ENCODE measurements around the gene ARHGAP36.
A peak's percentile ranks its signal among the peaks of the same experiment; 100 is the strongest.

Gene ARHGAP36

GRCh38 chrX:131068945-131069719, 11.0 kb downstream of the ARHGAP36 start:
- TF ChIP-seq YY1 (IDR thresholded peaks at IDR 0.05; ENCODE audit: insufficient read depth, insufficient read length), result no peak
- TF ChIP-seq SUZ12 (IDR thresholded peaks at IDR 0.05; ENCODE audit: extremely low read depth, insufficient read depth, insufficient read length), result no peak
- Histone ChIP-seq H3K9ac (ENCODE audit: insufficient read length, low read depth) (no peak overlapping the region), H3K36me3 (ENCODE audit: insufficient read depth, insufficient read length, low read length) (no peaks in the 10 kb centered on the region), H3K27me3 (ENCODE audit: insufficient read depth, insufficient read length) (peaks cover 26% of the 10 kb centered on the region), H3K4me1 (ENCODE audit: insufficient read depth, insufficient read length) (no peaks in the 10 kb centered on the region), H3K9me3 (ENCODE audit: insufficient read depth, low read length) (no peaks in the 10 kb centered on the region), H3K4me3 (ENCODE audit: insufficient read length, low read depth) (no peak overlapping the region)
- DNase-seq (ENCODE audit: low read depth, low spot score), result no peak

DNA sequence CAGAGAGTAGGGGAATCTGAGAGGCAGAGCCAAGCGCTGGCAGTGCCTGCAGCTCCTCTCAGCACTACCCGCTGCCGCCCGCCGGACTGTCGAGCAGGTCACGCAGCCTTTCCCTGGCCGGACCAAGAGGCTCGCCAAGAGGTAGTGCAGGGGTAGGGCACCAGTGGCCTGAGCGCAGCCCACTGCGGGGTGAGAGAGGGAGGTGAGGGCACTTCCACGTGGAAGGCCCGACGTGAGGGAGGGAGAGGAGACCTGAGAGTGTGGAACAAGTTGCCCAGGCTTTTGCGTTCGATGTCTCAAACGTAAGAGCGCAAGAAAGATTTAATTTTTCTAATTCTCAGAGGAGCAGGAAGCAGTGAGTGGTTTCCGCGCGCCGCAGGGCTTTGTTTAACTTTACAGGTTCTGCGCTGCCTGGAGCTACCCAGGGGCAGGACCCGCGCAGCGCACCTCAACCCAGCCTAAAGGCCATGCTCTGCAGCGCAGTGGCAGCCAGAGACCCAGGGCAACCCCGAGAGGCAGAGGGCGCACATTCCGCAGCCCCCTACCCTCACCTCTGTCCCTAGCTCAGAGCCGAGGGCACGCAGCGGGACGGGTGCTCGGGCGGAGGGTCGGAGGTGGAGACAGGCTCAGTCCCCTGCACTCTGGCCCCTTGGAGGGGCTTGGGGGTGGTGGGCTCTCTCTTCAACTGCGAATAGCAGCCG, 14.9 kb downstream of the ARHGAP36 start:
- H3K9me3 ChIP-seq (ENCODE audit: insufficient read depth, low read length), result no peaks in the 10 kb centered on the region
- H3K4me1 ChIP-seq (ENCODE audit: insufficient read depth, insufficient read length), result no peaks in the 10 kb centered on the region
- peaks cover 25% of the 10 kb centered on the region for H3K27me3 ChIP-seq (ENCODE audit: insufficient read depth, insufficient read length)
- no peak for DNase-seq (ENCODE audit: low read depth, low spot score)
- TF ChIP-seq SUZ12 (IDR thresholded peaks at IDR 0.05; ENCODE audit: extremely low read depth, insufficient read depth, insufficient read length) (no peak), ZNF274 (IDR thresholded peaks at IDR 0.05; ENCODE audit: low read depth, low read length) (no peak), YY1 (IDR thresholded peaks at IDR 0.05; ENCODE audit: insufficient read depth, insufficient read length) (no peak)
- no peak overlapping the region for H3K9ac ChIP-seq (ENCODE audit: insufficient read length, low read depth)
- no peaks in the 10 kb centered on the region for H3K36me3 ChIP-seq (ENCODE audit: insufficient read depth, insufficient read length, low read length)
- H3K4me3 ChIP-seq (ENCODE audit: insufficient read length, low read depth), result no peak overlapping the region

- Histone ChIP-seq H3K27me3 (ENCODE audit: insufficient read depth, insufficient read length) (peaks cover 25% of the 10 kb centered on the region), H3K36me3 (ENCODE audit: insufficient read depth, insufficient read length, low read length) (no peaks in the 10 kb centered on the region), H3K9me3 (ENCODE audit: insufficient read depth, low read length) (no peaks in the 10 kb centered on the region), H3K4me1 (ENCODE audit: insufficient read depth, insufficient read length) (no peaks in the 10 kb centered on the region), H3K4me3 (ENCODE audit: insufficient read length, low read depth) (no peak overlapping the region), H3K9ac (ENCODE audit: insufficient read length, low read depth) (no peak overlapping the region)
- TF ChIP-seq ZNF274 (IDR thresholded peaks at IDR 0.05; ENCODE audit: low read depth, low read length) (no peak), YY1 (IDR thresholded peaks at IDR 0.05; ENCODE audit: insufficient read depth, insufficient read length) (no peak)
- DNase-seq (ENCODE audit: low read depth, low spot score), result no peak
Observed at GRCh38 chrX:131073607-131074006, 15.5 kb downstream of the ARHGAP36 start.

- DNase-seq (ENCODE audit: low read depth, low spot score), result no peak
Observed at GRCh38 chrX:131081772-131082740, 23.9 kb downstream of the ARHGAP36 start.

GRCh38 chrX:131083510-131084142, 25.5 kb downstream of the ARHGAP36 start:
- no peak overlapping the region for H3K4me3 ChIP-seq (ENCODE audit: insufficient read length, low read depth)
- H3K4me1 ChIP-seq (ENCODE audit: insufficient read depth, insufficient read length), result peaks cover 3% of the 10 kb centered on the region
- DNase-seq (ENCODE audit: low read depth, low spot score), result no peak
- H3K9me3 ChIP-seq (ENCODE audit: insufficient read depth, low read length), result no peaks in the 10 kb centered on the region
- peaks cover 94% of the 10 kb centered on the region for H3K27me3 ChIP-seq (ENCODE audit: insufficient read depth, insufficient read length)
- H3K36me3 ChIP-seq (ENCODE audit: insufficient read depth, insufficient read length, low read length), result no peaks in the 10 kb centered on the region
- no peak for TF ChIP-seq SUZ12 (IDR thresholded peaks at IDR 0.05; ENCODE audit: extremely low read depth, insufficient read depth, insufficient read length)
- TF ChIP-seq YY1 (IDR thresholded peaks at IDR 0.05; ENCODE audit: insufficient read depth, insufficient read length), result no peak
- TF ChIP-seq ZNF274 (IDR thresholded peaks at IDR 0.05; ENCODE audit: low read depth, low read length), result no peak
- H3K9ac ChIP-seq (ENCODE audit: insufficient read length, low read depth), result no peak overlapping the region

More at GRCh38 chrX:131081772-131082740, 23.9 kb downstream of the ARHGAP36 start:
- Histone ChIP-seq H3K36me3 (ENCODE audit: insufficient read depth, insufficient read length, low read length) (no peaks in the 10 kb centered on the region), H3K4me1 (ENCODE audit: insufficient read depth, insufficient read length) (peaks cover 3% of the 10 kb centered on the region), H3K9ac (ENCODE audit: insufficient read length, low read depth) (no peak overlapping the region), H3K4me3 (ENCODE audit: insufficient read length, low read depth) (peak overlapping the region; percentile 30), H3K27me3 (ENCODE audit: insufficient read depth, insufficient read length) (peaks cover 79% of the 10 kb centered on the region), H3K9me3 (ENCODE audit: insufficient read depth, low read length) (no peaks in the 10 kb centered on the region)
- TF ChIP-seq SUZ12 (IDR thresholded peaks at IDR 0.05; ENCODE audit: extremely low read depth, insufficient read depth, insufficient read length) (peak; percentile 59), YY1 (IDR thresholded peaks at IDR 0.05; ENCODE audit: insufficient read depth, insufficient read length) (no peak), ZNF274 (IDR thresholded peaks at IDR 0.05; ENCODE audit: low read depth, low read length) (no peak)

GRCh38 chrX:131084145-131084544, 26.0 kb downstream of the ARHGAP36 start:
- peaks cover 3% of the 10 kb centered on the region for H3K4me1 ChIP-seq (ENCODE audit: insufficient read depth, insufficient read length)
- no peaks in the 10 kb centered on the region for H3K9me3 ChIP-seq (ENCODE audit: insufficient read depth, low read length)
- no peak overlapping the region for H3K9ac ChIP-seq (ENCODE audit: insufficient read length, low read depth)
- H3K27me3 ChIP-seq (ENCODE audit: insufficient read depth, insufficient read length), result peaks cover 90% of the 10 kb centered on the region
- no peak overlapping the region for H3K4me3 ChIP-seq (ENCODE audit: insufficient read length, low read depth)
- DNase-seq (ENCODE audit: low read depth, low spot score), result no peak
- no peaks in the 10 kb centered on the region for H3K36me3 ChIP-seq (ENCODE audit: insufficient read depth, insufficient read length, low read length)
- no peak for TF ChIP-seq SUZ12 (IDR thresholded peaks at IDR 0.05; ENCODE audit: extremely low read depth, insufficient read depth, insufficient read length)

All from NT2/D1 (cell line).